Hepatocyte (in vitro differentiated cells): ENCODE data around the gene TBXAS1.

Experiments used
- CTCF ChIP-seq: fragments of 200-600 bp; sonication (generic); IDR thresholded peaks from 2 replicates; pipeline ENCODE4 v1.5.1; 2016; ENCODE audit warnings: antibody characterized with exemption, mild to moderate bottlenecking; ENCODE audit not compliant: poor library complexity
- EZH2phosphoT487 ChIP-seq: fragments of 200-600 bp; sonication (generic); IDR thresholded peaks from one replicate; pipeline ENCODE4 v1.6.1; 2018; ENCODE audit warnings: antibody characterized with exemption, mild to moderate bottlenecking, low read depth, moderate library complexity; ENCODE audit not compliant: unreplicated experiment, severe bottlenecking

- no peak for TF ChIP-seq CTCF
- TF ChIP-seq EZH2phosphoT487: no peak
These were observed 6.2 kb upstream of the TBXAS1 start for GRCh38 chr7:139822855-139823254.
